ENCODE measurements around the gene SERP1.

GRCh38 chr3:150503402-150504099 lies 42.7 kb downstream of the SERP1 start:
- TF ChIP-seq BHLHE40 (IDR thresholded peaks at IDR 0.05; ENCODE audit: borderline replicate concordance) = no peak
- TF ChIP-seq TARDBP (IDR thresholded peaks at IDR 0.05) = no peak
- no peak for TF ChIP-seq FOXM1 (IDR thresholded peaks at IDR 0.05; ENCODE audit: borderline replicate concordance)
- TF ChIP-seq FOXA1 (IDR thresholded peaks at IDR 0.05) = no peak
- TF ChIP-seq NFRKB (IDR thresholded peaks at IDR 0.05) = no peak
- no peak for TF ChIP-seq ELF4 (IDR thresholded peaks at IDR 0.05)
- TF ChIP-seq SP1 (IDR thresholded peaks at IDR 0.05) = no peak
- no peak for TF ChIP-seq LEF1 (IDR thresholded peaks at IDR 0.05; ENCODE audit: borderline replicate concordance)
- no peak for TF ChIP-seq CTBP1 (IDR thresholded peaks at IDR 0.05; ENCODE audit: borderline replicate concordance)
- no peak for TF ChIP-seq ZNF384 (IDR thresholded peaks at IDR 0.05)
- no peak for TF ChIP-seq PKNOX1 (IDR thresholded peaks at IDR 0.05)
- TF ChIP-seq L3MBTL2 (conservative IDR thresholded peaks at IDR 0.05) = no peak
- TF ChIP-seq ARNT (IDR thresholded peaks at IDR 0.05) = no peak
